Skin of body (tissue), 2 donors: ENCODE measurements around the gene DRG1. TPM values are rescaled to one million over a fixed set of nuclear protein-coding genes. Genes with fewer than 3 reads are reported as not detected.
"Not testable (repeated sequence)": the region's sequence is repeated elsewhere in the genome, so short reads cannot be mapped to it uniquely, and the experiment has no call there.

Source experiments
- DNase-seq: peaks from one replicate; lab custom pipeline; 2025; lab: John Stamatoyannopoulos, UW
- total RNA-seq: library from RNA; depleted of rRNA; stranded (reverse); fragments of >200 nt; gene quantifications from one replicate; pipeline ENCODE4 v1.2.3, GENCODE V29; 2014

The DRG1 gene
- total RNA-seq, result 66.0 TPM

GRCh38 chr22:31399211-31400022, at the start of gene DRG1:
Gene DRG1 (plus strand): TSS chr22:31399604. CDS start chr22:31399684, 80 bp downstream.
- peak; percentile 95 for DNase-seq

- no peak for DNase-seq
These were observed 49.4 kb upstream of the DRG1 start for GRCh38 chr22:31349960-31350359.

GRCh38 chr22:31350410-31350863, 49.0 kb upstream of the DRG1 start:
- DNase-seq, result no peak

GRCh38 chr22:31354515-31354914, 44.9 kb upstream of the DRG1 start:
- DNase-seq, result no peak

- no peak for DNase-seq
These were observed 39.4 kb upstream of the DRG1 start for GRCh38 chr22:31360029-31360428.

- DNase-seq, result no peak
These were observed 37.7 kb upstream of the DRG1 start for GRCh38 chr22:31361743-31362142.

- no peak for DNase-seq
These were observed 35.4 kb upstream of the DRG1 start for GRCh38 chr22:31363885-31364465.

- DNase-seq, result no peak
These were observed 32.0 kb upstream of the DRG1 start for GRCh38 chr22:31367426-31367825.

- DNase-seq, result no peak
These were observed 21.8 kb upstream of the DRG1 start for GRCh38 chr22:31377612-31378011.

- DNase-seq, result no peak
These were observed 21.3 kb upstream of the DRG1 start for GRCh38 chr22:31378123-31378522.

- not testable (repeated sequence) for DNase-seq
These were observed 20.8 kb upstream of the DRG1 start for GRCh38 chr22:31378651-31379050.

GRCh38 chr22:31393893-31394292, 5.5 kb upstream of the DRG1 start:
- no peak for DNase-seq

- no peak for DNase-seq
These were observed 5.1 kb upstream of the DRG1 start for GRCh38 chr22:31394326-31394725.

GRCh38 chr22:31398231-31398630, 1.2 kb upstream of the DRG1 start:
- DNase-seq, result no peak

GRCh38 chr22:31400023-31400397, 606 bp downstream of the DRG1 start:
- peak; percentile 33 for DNase-seq

GRCh38 chr22:31402350-31402749, 2.9 kb downstream of the DRG1 start:
- not testable (repeated sequence) for DNase-seq

GRCh38 chr22:31425331-31426050, 26.1 kb downstream of the DRG1 start:
- DNase-seq, result no peak

GRCh38 chr22:31431950-31432349, 32.5 kb downstream of the DRG1 start:
- DNase-seq, result no peak

- no peak for DNase-seq
These were observed 36.7 kb downstream of the DRG1 start for GRCh38 chr22:31436132-31436531.

GRCh38 chr22:31439808-31440207, 40.4 kb downstream of the DRG1 start:
- DNase-seq, result no peak

GRCh38 chr22:31440681-31441080, 41.3 kb downstream of the DRG1 start:
- DNase-seq, result no peak

- no peak for DNase-seq
These were observed 42.2 kb downstream of the DRG1 start for GRCh38 chr22:31441652-31442051.
